Keratinocyte (primary cell): Measurements from ENCODE around the gene GTF2IRD1. TPM values are rescaled to one million over a fixed set of nuclear protein-coding genes. Genes with fewer than 3 reads are reported as not detected.

Experiments
- DNase-seq: peaks from one replicate; pipeline ENCODE4 v3.0.0-alpha.2; 2011; ENCODE audit warnings: low read depth, missing footprints, low spot score
- FAIRE-seq: peaks from 2 replicates; lab custom pipeline; 2011; peaks lifted over from hg19 to GRCh38; lab: Jason Lieb, UNC
- H2AFZ ChIP-seq: 2 replicates; pipeline ENCODE4 v1.6.0; 2012; ENCODE audit warnings: low read length, control low read depth, inconsistent platforms; ENCODE audit not compliant: control insufficient read depth
- H3K27ac ChIP-seq: 2 replicates; pipeline ENCODE4 v1.5.1; 2011; ENCODE audit warnings: low read length; ENCODE audit not compliant: control insufficient read depth, insufficient read depth
- H3K27me3 ChIP-seq: 3 replicates; pipeline ENCODE4 v1.6.0; 2011; ENCODE audit warnings: low read length; ENCODE audit not compliant: control insufficient read depth, insufficient read depth; ENCODE audit errors: extremely low read depth
- H3K36me3 ChIP-seq, 2 experiments: 2 replicates in 1 of 2; 3 replicates in 1 of 2; pipeline ENCODE4 v1.5.1; 2011; ENCODE audit warnings: low read length in 2 of 2, mild to moderate bottlenecking in 1 of 2; ENCODE audit not compliant: control insufficient read depth in 2 of 2, insufficient read depth in 2 of 2; ENCODE audit errors: extremely low read depth in 1 of 2
- H3K4me1 ChIP-seq: 3 replicates; pipeline ENCODE4 v1.5.1; 2011; ENCODE audit warnings: low read length; ENCODE audit not compliant: control insufficient read depth, insufficient read depth; ENCODE audit errors: extremely low read depth
- H3K4me2 ChIP-seq: 3 replicates; pipeline ENCODE4 v1.6.0; 2011; ENCODE audit warnings: low read depth, low read length; ENCODE audit not compliant: control insufficient read depth, insufficient read depth; ENCODE audit errors: extremely low read depth
- H3K4me3 ChIP-seq, 3 experiments: fragments of 200-600 bp in 1 of 3; sonication (generic) in 1 of 3; 2 replicates in 2 of 3; 3 replicates in 1 of 3; pipeline ENCODE4 v1.5.1; 2011 to 2016; ENCODE audit warnings: low read length in 3 of 3, mild to moderate bottlenecking in 3 of 3, control low read depth in 2 of 3, inconsistent platforms in 1 of 3, low read depth in 1 of 3, mixed read lengths in 1 of 3, mixed run types in 1 of 3, moderate library complexity in 1 of 3; ENCODE audit not compliant: control insufficient read depth in 2 of 3, insufficient read depth in 2 of 3; ENCODE audit errors: extremely low read depth in 1 of 3
- H3K79me2 ChIP-seq: 2 replicates; pipeline ENCODE4 v1.6.0; 2012; ENCODE audit warnings: low read length; ENCODE audit not compliant: control insufficient read depth, insufficient read depth
- H3K9ac ChIP-seq: 3 replicates; pipeline ENCODE4 v1.6.0; 2011; ENCODE audit warnings: low read length; ENCODE audit not compliant: control insufficient read depth, insufficient read depth; ENCODE audit errors: extremely low read depth
- H3K9me1 ChIP-seq: 3 replicates; pipeline ENCODE4 v1.6.0; 2011; ENCODE audit warnings: low read length; ENCODE audit not compliant: control insufficient read depth, insufficient read depth; ENCODE audit errors: extremely low read depth
- H3K9me3 ChIP-seq: 2 replicates; pipeline ENCODE4 v1.5.1; 2012; ENCODE audit warnings: low read depth, low read length; ENCODE audit not compliant: control insufficient read depth
- H4K20me1 ChIP-seq: 3 replicates; pipeline ENCODE4 v1.6.0; 2011; ENCODE audit warnings: low read length; ENCODE audit not compliant: control insufficient read depth, insufficient read depth; ENCODE audit errors: extremely low read depth
- CTCF ChIP-seq, 3 experiments: IDR thresholded peaks in 1 of 3; conservative IDR thresholded peaks in 1 of 3; optimal IDR thresholded peaks in 1 of 3; 2 replicates in 2 of 3; 3 replicates in 1 of 3; pipeline versions ENCODE3 to v1.5.1; 2011; ENCODE audit warnings: low read length in 3 of 3, mild to moderate bottlenecking in 3 of 3, moderate library complexity in 2 of 3, control low read depth in 1 of 3, inconsistent platforms in 1 of 3; ENCODE audit not compliant: insufficient read depth in 2 of 3; ENCODE audit errors: extremely low read depth in 1 of 3
- EZH2 ChIP-seq: IDR thresholded peaks from one replicate; pipeline ENCODE4 v1.6.1; 2012; ENCODE audit warnings: inconsistent platforms, mild to moderate bottlenecking, low read length, moderate library complexity
- dilution Hi-C: fragments of 300-500 bp; cut with MboI; formaldehyde crosslinking; loops from one replicate; pipeline ENCODE4 v1.7.0; 2020; ENCODE audit warnings: low sequenced_read_pairs; ENCODE audit not compliant: extremely low pct_ligation_motif_present
- polyA plus RNA-seq, 5 experiments: library from polyadenylated mRNA; depleted of rRNA in 3 of 5; stranded (reverse) in 3 of 5; stranded (forward) in 1 of 5; unstranded in 1 of 5; fragments of >200 nt; gene quantifications; 1 replicate in 1 of 5; 2 replicates in 3 of 5; 3 replicates in 1 of 5; pipeline versions ENCODE4 v1.2.1 to v1.2.3, GENCODE V29; 2011 to 2012; ENCODE audit warnings: missing spikeins in 2 of 5, low read depth in 1 of 5, low replicate concordance in 1 of 5

The GTF2IRD1 gene
- polyA plus RNA-seq, 1 donor (not counting 4 experiments of a cell fraction or from before 2014, with no cell fraction given) = 19.4 TPM

- H3K36me3 ChIP-seq = peaks cover 0 to 7% of the 10 kb centered on the region in 2 experiments
- FAIRE-seq (no peak), DNase-seq (no peak)
- no peak overlapping the region for H2AFZ ChIP-seq
- no peaks in the 10 kb centered on the region for H3K79me2 ChIP-seq
- dilution Hi-C loops = no loop called here
- no peaks in the 10 kb centered on the region for H3K9me3 ChIP-seq
- H3K4me2 ChIP-seq = no peak overlapping the region
- no peak overlapping the region for H3K4me3 ChIP-seq
- H3K27me3 ChIP-seq = no peaks in the 10 kb centered on the region
- no peaks in the 10 kb centered on the region for H3K4me1 ChIP-seq
- no peaks in the 10 kb centered on the region for H4K20me1 ChIP-seq
- H3K9me1 ChIP-seq = no peaks in the 10 kb centered on the region
- no peak overlapping the region for H3K27ac ChIP-seq
- no peak overlapping the region for H3K9ac ChIP-seq
- no peak for TF ChIP-seq CTCF (optimal IDR thresholded peaks at IDR 0.05 in 1 of 3, IDR thresholded peaks at IDR 0.05 in 1 of 3, conservative IDR thresholded peaks at IDR 0.05 in 1 of 3; ENCODE audit: extremely low read depth in 1 of 3, insufficient read depth in 2 of 3, low read length in 3 of 3)
- no peak for TF ChIP-seq EZH2
Observed at GRCh38 chr7:74405899-74406512, 47.7 kb upstream of the GTF2IRD1 start.

- Histone ChIP-seq H3K27ac (no peak overlapping the region), H3K27me3 (no peaks in the 10 kb centered on the region), H3K4me2 (no peak overlapping the region), H3K79me2 (no peaks in the 10 kb centered on the region), H3K9me1 (no peaks in the 10 kb centered on the region), H3K36me3 (peaks cover 0 to 7% of the 10 kb centered on the region in 2 experiments), H2AFZ (no peak overlapping the region), H3K9me3 (no peaks in the 10 kb centered on the region), H3K4me3 (no peak overlapping the region), H3K9ac (no peak overlapping the region), H3K4me1 (no peaks in the 10 kb centered on the region), H4K20me1 (no peaks in the 10 kb centered on the region)
- no peak for TF ChIP-seq CTCF (optimal IDR thresholded peaks at IDR 0.05 in 1 of 3, IDR thresholded peaks at IDR 0.05 in 1 of 3, conservative IDR thresholded peaks at IDR 0.05 in 1 of 3; ENCODE audit: extremely low read depth in 1 of 3, insufficient read depth in 2 of 3, low read length in 3 of 3)
- TF ChIP-seq EZH2 = no peak
- FAIRE-seq (no peak), DNase-seq (no peak)
- dilution Hi-C loops = no loop called here
Observed at GRCh38 chr7:74407958-74408357, 45.7 kb upstream of the GTF2IRD1 start.
